Fibroblast of upper back skin (primary cell): ENCODE measurements around the gene PHOSPHO1.
"Not testable (repeated sequence)": the region's sequence is repeated elsewhere in the genome, so short reads cannot be mapped to it uniquely, and the experiment has no call there.

Source experiments
- DNase-seq: peaks from one replicate; pipeline ENCODE4 v3.0.0-alpha.2; 2013

Gene PHOSPHO1

GRCh38 chr17:49191409-49191916 is 39.1 kb downstream of the PHOSPHO1 start:
- no peak for DNase-seq

- no peak for DNase-seq
These were observed 39.7 kb downstream of the PHOSPHO1 start for GRCh38 chr17:49190932-49191331.

- DNase-seq = no peak
These were observed 43.3 kb downstream of the PHOSPHO1 start for GRCh38 chr17:49187301-49187700.

- DNase-seq = not testable (repeated sequence)
These were observed 45.2 kb downstream of the PHOSPHO1 start for GRCh38 chr17:49185381-49185780.

- not testable (repeated sequence) for DNase-seq
These were observed 46.1 kb downstream of the PHOSPHO1 start for GRCh38 chr17:49184522-49184921.

GRCh38 chr17:49183801-49184200 is 46.8 kb downstream of the PHOSPHO1 start:
- DNase-seq = no peak

- no peak for DNase-seq
These were observed 47.2 kb downstream of the PHOSPHO1 start for GRCh38 chr17:49183341-49183740.

- DNase-seq = no peak
These were observed 49.5 kb downstream of the PHOSPHO1 start for GRCh38 chr17:49180998-49181635.

GRCh38 chr17:49180303-49180702 is 50.3 kb downstream of the PHOSPHO1 start:
- DNase-seq = peak; percentile 59

GRCh38 chr17:49175978-49176377 is 54.6 kb downstream of the PHOSPHO1 start:
- not testable (repeated sequence) for DNase-seq
